ENCODE measurements around the gene KLF6. TPM values are rescaled to one million over a fixed set of nuclear protein-coding genes. Genes with fewer than 3 reads are reported as not detected.
A peak's percentile ranks its signal among the peaks of the same experiment; 100 is the strongest.

Gene KLF6
- total RNA-seq, 4 donors from 2014 or later = 92.5 to 180 (median 145) TPM

- H3K27ac ChIP-seq = peak overlapping the region; percentile 48 to 70 (median 56)
- TF ChIP-seq POLR2A (IDR thresholded peaks at IDR 0.05) = no peak
- no peak for TF ChIP-seq CTCF (IDR thresholded peaks at IDR 0.05)
- H3K36me3 ChIP-seq = no peaks in the 10 kb centered on the region
- H3K4me3 ChIP-seq = peak overlapping the region; percentile 14 to 41 (median 34)
- H3K9me3 ChIP-seq = no peaks in the 10 kb centered on the region
- H3K4me1 ChIP-seq = peaks cover 0 to 16% (median 3%) of the 10 kb centered on the region in 4 donors
- H3K27me3 ChIP-seq = no peaks in the 10 kb centered on the region
- DNase-seq = no peak
Observed at GRCh38 chr10:3829156-3830050, 44.4 kb upstream of the KLF6 start.

- DNase-seq = no peak
- no peak for TF ChIP-seq POLR2A (IDR thresholded peaks at IDR 0.05)
- no peak for TF ChIP-seq CTCF (IDR thresholded peaks at IDR 0.05)
- Histone ChIP-seq H3K27ac (peak overlapping the region; percentile 32 to 64 (median 50)), H3K4me1 (peaks cover 0 to 16% (median 3%) of the 10 kb centered on the region in 4 donors), H3K27me3 (no peaks in the 10 kb centered on the region), H3K4me3 (peak overlapping the region; percentile 14 to 41 (median 34)), H3K36me3 (no peaks in the 10 kb centered on the region), H3K9me3 (no peaks in the 10 kb centered on the region)
Observed at GRCh38 chr10:3828404-3829155, 43.6 kb upstream of the KLF6 start.

- TF ChIP-seq CTCF (IDR thresholded peaks at IDR 0.05) (no peak), POLR2A (IDR thresholded peaks at IDR 0.05) (no peak)
- no peak overlapping the region for H3K4me3 ChIP-seq
- peaks cover 0 to 16% (median 3%) of the 10 kb centered on the region in 4 donors for H3K4me1 ChIP-seq
- no peaks in the 10 kb centered on the region for H3K36me3 ChIP-seq
- no peak for DNase-seq
- no peaks in the 10 kb centered on the region for H3K9me3 ChIP-seq
- peak overlapping the region in 3 of 4 donors; percentile 32 to 64 (median 52) for H3K27ac ChIP-seq
- H3K27me3 ChIP-seq = no peaks in the 10 kb centered on the region
Observed at GRCh38 chr10:3827768-3828403, 42.9 kb upstream of the KLF6 start.

- Histone ChIP-seq H3K27ac (no peak overlapping the region), H3K36me3 (no peaks in the 10 kb centered on the region), H3K9me3 (no peaks in the 10 kb centered on the region), H3K4me3 (no peak overlapping the region), H3K4me1 (peaks cover 0 to 16% (median 3%) of the 10 kb centered on the region in 4 donors), H3K27me3 (no peaks in the 10 kb centered on the region)
- TF ChIP-seq CTCF (IDR thresholded peaks at IDR 0.05) (no peak), POLR2A (IDR thresholded peaks at IDR 0.05) (no peak)
- DNase-seq = no peak
Observed at GRCh38 chr10:3827266-3827665, 42.3 kb upstream of the KLF6 start.

- Histone ChIP-seq H3K4me3 (no peak overlapping the region), H3K4me1 (peaks cover 0 to 16% (median 3%) of the 10 kb centered on the region in 4 donors), H3K9me3 (no peaks in the 10 kb centered on the region), H3K36me3 (no peaks in the 10 kb centered on the region), H3K27ac (peak overlapping the region in 3 of 4 donors; percentile 16 to 91 (median 68)), H3K27me3 (no peaks in the 10 kb centered on the region)
- no peak for TF ChIP-seq POLR2A (IDR thresholded peaks at IDR 0.05)
- TF ChIP-seq CTCF (IDR thresholded peaks at IDR 0.05) = no peak
- DNase-seq = no peak
Observed at GRCh38 chr10:3825862-3826351, 40.9 kb upstream of the KLF6 start.

Measured in Peyer's patch (tissue), 4 donors.